SK-N-SH treated with all-trans-retinoic acid at 6 μM for 48 hours (cell line): Measurements from ENCODE around the gene SERINC3.

Experiments used
- ATAC-seq: fragments of 200-7000 bp; cut with Tn5 transposase; 3 replicates; pipeline ENCODE4 v1.9.1; 2020; ENCODE audit warnings: mild to moderate bottlenecking, moderate library complexity
- CREB5 ChIP-seq: fragments of 250-450 bp; sonication (Bioruptor Pico); IDR thresholded peaks from 2 replicates; pipeline ENCODE4 v1.5.1; 2020; ENCODE audit warnings: low read depth, mild to moderate bottlenecking, moderate library complexity
- CSDC2 ChIP-seq: fragments of 250-450 bp; sonication (Bioruptor Pico); IDR thresholded peaks from 2 replicates; pipeline ENCODE4 v1.5.0; 2020; ENCODE audit warnings: mild to moderate bottlenecking, moderate library complexity
- CSRNP3 ChIP-seq: fragments of 250-450 bp; sonication (Bioruptor Pico); IDR thresholded peaks from 2 replicates; pipeline ENCODE4 v1.5.1; 2021; ENCODE audit warnings: mild to moderate bottlenecking, moderate library complexity
- ESRRG ChIP-seq: fragments of 250-450 bp; sonication (Bioruptor Pico); IDR thresholded peaks from 2 replicates; pipeline ENCODE4 v1.6.1; 2021; ENCODE audit warnings: mild to moderate bottlenecking
- GLIS3 ChIP-seq: fragments of 250-450 bp; sonication (Bioruptor Pico); IDR thresholded peaks from 2 replicates; pipeline ENCODE4 v1.5.0; 2020; ENCODE audit warnings: mild to moderate bottlenecking, moderate library complexity
- ISL1 ChIP-seq: fragments of 250-450 bp; sonication (Bioruptor Pico); IDR thresholded peaks from 2 replicates; pipeline ENCODE4 v2.1.2; 2022; ENCODE audit warnings: mild to moderate bottlenecking, moderate library complexity
- OSR1 ChIP-seq: fragments of 250-450 bp; sonication (Bioruptor Pico); IDR thresholded peaks from 2 replicates; pipeline ENCODE4 v1.8.0; 2022; ENCODE audit warnings: moderate library complexity, mild to moderate bottlenecking, inconsistent platforms
- PATZ1 ChIP-seq: fragments of 250-450 bp; sonication (Bioruptor Pico); IDR thresholded peaks from 2 replicates; pipeline ENCODE4 v1.8.0; 2020; ENCODE audit warnings: mild to moderate bottlenecking, moderate library complexity, borderline replicate concordance
- POU6F1 ChIP-seq: fragments of 250-450 bp; sonication (Bioruptor Pico); IDR thresholded peaks from 2 replicates; pipeline ENCODE4 v1.8.0; 2021; ENCODE audit warnings: low read depth, mild to moderate bottlenecking, moderate library complexity, borderline replicate concordance
- PPARA ChIP-seq: fragments of 250-450 bp; sonication (Bioruptor Pico); IDR thresholded peaks from 2 replicates; pipeline ENCODE4 v1.5.0; 2020; ENCODE audit warnings: mild to moderate bottlenecking, borderline replicate concordance
- SNAI2 ChIP-seq: fragments of 250-450 bp; sonication (Bioruptor Pico); IDR thresholded peaks from 2 replicates; pipeline ENCODE4 v1.5.0; 2020; ENCODE audit warnings: mild to moderate bottlenecking, moderate library complexity
- TCF4 ChIP-seq: fragments of 250-450 bp; sonication (Bioruptor Pico); IDR thresholded peaks from 2 replicates; pipeline ENCODE4 v1.8.0; 2021; ENCODE audit warnings: mild to moderate bottlenecking, moderate library complexity, borderline replicate concordance
- TOX ChIP-seq: fragments of 250-450 bp; sonication (Bioruptor Pico); IDR thresholded peaks from 2 replicates; pipeline ENCODE4 v1.8.0; 2021; ENCODE audit warnings: mild to moderate bottlenecking, moderate library complexity, borderline replicate concordance
- TSHZ2 ChIP-seq: fragments of 250-450 bp; sonication (Bioruptor Pico); IDR thresholded peaks from 2 replicates; pipeline ENCODE4 v1.5.0; 2020; ENCODE audit warnings: mild to moderate bottlenecking, moderate library complexity
- ZC3H10 ChIP-seq: fragments of 250-450 bp; sonication (Bioruptor Pico); IDR thresholded peaks from 2 replicates; pipeline ENCODE4 v1.5.1; 2021; ENCODE audit warnings: mild to moderate bottlenecking, moderate library complexity
- ZFP3 ChIP-seq: fragments of 250-450 bp; sonication (Bioruptor Pico); IDR thresholded peaks from 2 replicates; pipeline ENCODE4 v1.5.0; 2020; ENCODE audit warnings: mild to moderate bottlenecking, moderate library complexity
- ZFP30 ChIP-seq: fragments of 450-650 bp; formaldehyde crosslinking; IDR thresholded peaks from 2 replicates; pipeline ENCODE4 v1.5.0; 2022; ENCODE audit warnings: mild to moderate bottlenecking, moderate library complexity
- ZNF565 ChIP-seq: fragments of 450-650 bp; formaldehyde crosslinking; conservative IDR thresholded peaks from 2 replicates; pipeline ENCODE4 v1.5.0; 2020; ENCODE audit warnings: low read depth, mild to moderate bottlenecking, moderate library complexity
- ZNF70 ChIP-seq: fragments of 450-650 bp; formaldehyde crosslinking; IDR thresholded peaks from 2 replicates; pipeline ENCODE4 v1.5.0; 2020; ENCODE audit warnings: mild to moderate bottlenecking, moderate library complexity
- ZNF8 ChIP-seq: fragments of 450-650 bp; formaldehyde crosslinking; IDR thresholded peaks from 2 replicates; pipeline ENCODE4 v1.5.0; 2020; ENCODE audit warnings: mild to moderate bottlenecking, moderate library complexity

The SERINC3 gene

GRCh38 chr20:44470327-44470726 lies 51.5 kb downstream of the SERINC3 start:
- no peak for ATAC-seq

GRCh38 chr20:44468044-44468782 lies 53.7 kb downstream of the SERINC3 start:
- no peak for TF ChIP-seq TSHZ2
- no peak for TF ChIP-seq POU6F1 (CRISPR knock-in tag)
- TF ChIP-seq, all 23 proteins: peak for 0
- no peak for ATAC-seq

More at GRCh38 chr20:44470327-44470726, 51.5 kb downstream of the SERINC3 start:
- no peak for TF ChIP-seq PPARA
- TF ChIP-seq SNAI2, result no peak
- no peak for TF ChIP-seq ISL1

GRCh38 chr20:44467289-44467883 lies 54.5 kb downstream of the SERINC3 start:
- no peak for TF ChIP-seq PATZ1 (CRISPR knock-in tag)
- no peak for TF ChIP-seq CSDC2 (CRISPR knock-in tag)
- ATAC-seq, result no peak

GRCh38 chr20:44465001-44465560 lies 56.8 kb downstream of the SERINC3 start:
- no peak for ATAC-seq
- no peak for TF ChIP-seq ESRRG
- TF ChIP-seq CREB5 (CRISPR knock-in tag), result no peak
- TF ChIP-seq ZFP30 (CRISPR knock-in tag), result no peak
- TF ChIP-seq CSDC2 (CRISPR knock-in tag), result no peak
- TF ChIP-seq ZNF565 (CRISPR knock-in tag), result no peak
- no peak for TF ChIP-seq PPARA
- no peak for TF ChIP-seq SNAI2
- TF ChIP-seq TCF4 (CRISPR knock-in tag), result no peak
- TF ChIP-seq GLIS3 (CRISPR knock-in tag), result no peak
- TF ChIP-seq ZFP3, result no peak
- no peak for TF ChIP-seq ISL1
- no peak for TF ChIP-seq ZC3H10 (CRISPR knock-in tag)
- no peak for TF ChIP-seq ZNF70
- no peak for TF ChIP-seq TOX (CRISPR knock-in tag)
- no peak for TF ChIP-seq ZNF8 (CRISPR knock-in tag)
- TF ChIP-seq, all 23 proteins: peak for 0

GRCh38 chr20:44464514-44464913 lies 57.4 kb downstream of the SERINC3 start:
- ATAC-seq, result no peak
- TF ChIP-seq TOX (CRISPR knock-in tag) (no peak), ZFP3 (no peak), CSDC2 (CRISPR knock-in tag) (no peak), PPARA (no peak), CSRNP3 (CRISPR knock-in tag) (no peak), ZFP30 (CRISPR knock-in tag) (no peak), TCF4 (CRISPR knock-in tag) (no peak), OSR1 (CRISPR knock-in tag) (no peak), ZNF70 (no peak), PATZ1 (CRISPR knock-in tag) (no peak), ISL1 (no peak), SNAI2 (no peak)
